Urinary bladder (tissue), 4 donors: ENCODE data around the gene TGM5. TPM values are rescaled to one million over a fixed set of nuclear protein-coding genes. Genes with fewer than 3 reads are reported as not detected.

Experiments
- DNase-seq: peaks from one replicate; pipeline ENCODE4 v3.0.0-alpha.2; 2015; ENCODE audit errors: extremely low spot score
- H3K27ac ChIP-seq: one replicate; pipeline ENCODE4 v1.5.1; 2013; ENCODE audit warnings: low read depth, mild to moderate bottlenecking, moderate library complexity
- H3K36me3 ChIP-seq: one replicate; pipeline ENCODE4 v1.6.1; 2013; ENCODE audit warnings: mild to moderate bottlenecking, moderate library complexity; ENCODE audit not compliant: insufficient read depth
- H3K4me1 ChIP-seq: one replicate; pipeline ENCODE4 v1.6.1; 2013; ENCODE audit warnings: mild to moderate bottlenecking, moderate library complexity; ENCODE audit not compliant: insufficient read depth
- H3K4me3 ChIP-seq: one replicate; pipeline ENCODE4 v1.5.1; 2013; ENCODE audit warnings: low read depth, low read length
- WGBS: extraction: QIAGEN DNeasy Blood & Tissue Kit; methylation state at CpG from one replicate; pipeline ENCODE4 v1.1.7; 2013; 5-methylcytosine and 5-hydroxymethylcytosine counted together
- polyA plus RNA-seq: library from polyadenylated mRNA; stranded (reverse); fragments of 200-250 nt; gene quantifications from one replicate; pipeline ENCODE4 v1.2.3, GENCODE V29; 2013
- total RNA-seq: library from RNA; depleted of rRNA; stranded (reverse); fragments of >200 nt; gene quantifications from one replicate; pipeline ENCODE4 v1.2.3, GENCODE V29; 2014
- donor health status: healthy with polysubstance abuse.
- donor health status: healthy.

The TGM5 gene
- total and polyA plus RNA-seq, 2 donors = 0.16 to 0.26 TPM

DNA sequence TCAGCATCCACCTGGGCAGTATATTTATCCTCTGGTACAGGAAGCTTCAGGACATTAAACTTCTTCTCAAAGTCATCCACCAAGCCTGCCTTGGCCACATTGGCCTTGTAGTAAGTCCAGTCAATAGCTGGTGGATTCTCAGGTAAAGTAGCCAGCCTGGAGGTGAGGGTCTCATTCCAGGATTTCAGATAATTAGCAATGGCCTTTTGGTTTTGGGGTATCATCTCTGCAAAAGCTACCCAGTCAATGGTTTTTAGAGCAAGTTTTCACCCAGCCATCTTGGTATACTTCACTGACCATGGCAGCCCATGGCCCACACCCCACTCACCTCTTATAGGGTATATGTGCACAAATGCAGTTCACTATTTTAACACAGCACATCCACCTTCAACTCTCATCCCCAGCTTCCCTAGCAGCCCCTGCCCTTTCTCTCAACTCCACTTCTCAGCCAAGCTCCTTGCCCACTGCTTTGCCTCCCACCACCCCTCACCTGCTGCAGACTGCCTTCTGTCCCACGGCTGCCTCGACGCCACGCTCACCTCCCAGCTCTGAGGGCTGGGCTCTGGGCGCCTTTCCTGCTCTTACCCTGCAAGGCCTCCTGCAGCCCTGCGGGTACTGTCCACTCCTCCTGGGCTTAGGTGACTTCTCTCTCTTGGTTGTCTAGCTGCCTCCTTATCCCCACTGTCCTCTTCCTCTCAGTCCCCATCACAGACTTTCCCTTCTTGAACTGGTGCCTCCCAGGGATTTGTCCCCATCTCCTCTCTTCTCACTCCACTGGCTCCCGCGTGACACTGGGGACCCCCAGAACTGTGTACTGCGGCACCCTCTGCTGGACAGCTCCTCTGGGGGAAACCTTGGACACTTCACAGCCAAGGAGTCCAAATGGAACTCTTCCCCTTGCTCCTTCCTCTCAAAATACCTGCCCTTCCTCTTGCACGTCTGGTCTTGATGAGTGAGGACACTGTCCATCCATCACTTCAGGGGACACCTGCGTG, 1.7 kb upstream of the TGM5 start:
- Histone ChIP-seq H3K36me3 (no peaks in the 10 kb centered on the region), H3K27ac (no peak overlapping the region), H3K4me3 (no peak overlapping the region), H3K4me1 (no peaks in the 10 kb centered on the region)
- no peak for DNase-seq
- 46% methylated on average over 11 of the region's 11 CpGs for WGBS

DNA sequence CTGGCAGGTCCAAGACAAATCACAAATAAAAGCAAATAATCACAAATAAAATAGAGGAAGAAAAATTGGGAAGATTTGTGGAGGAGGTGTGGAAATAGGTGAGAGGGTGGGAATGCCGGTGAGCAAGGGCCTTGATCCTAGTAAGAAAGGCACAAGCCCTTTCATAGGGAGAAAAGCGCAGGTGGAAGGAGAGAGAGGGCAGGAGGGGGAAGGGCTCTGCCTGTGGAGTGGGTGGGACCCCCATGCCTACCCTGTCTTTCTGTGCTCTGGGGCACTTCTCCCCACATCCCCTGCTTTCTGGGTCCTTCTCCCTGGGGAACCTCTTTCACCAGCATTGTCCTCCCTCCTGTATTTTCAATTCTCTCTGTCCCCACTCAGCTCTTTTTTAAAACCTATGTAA, 711 bp upstream of the TGM5 start:
- no peak overlapping the region for H3K27ac ChIP-seq
- no peak for DNase-seq

DNA sequence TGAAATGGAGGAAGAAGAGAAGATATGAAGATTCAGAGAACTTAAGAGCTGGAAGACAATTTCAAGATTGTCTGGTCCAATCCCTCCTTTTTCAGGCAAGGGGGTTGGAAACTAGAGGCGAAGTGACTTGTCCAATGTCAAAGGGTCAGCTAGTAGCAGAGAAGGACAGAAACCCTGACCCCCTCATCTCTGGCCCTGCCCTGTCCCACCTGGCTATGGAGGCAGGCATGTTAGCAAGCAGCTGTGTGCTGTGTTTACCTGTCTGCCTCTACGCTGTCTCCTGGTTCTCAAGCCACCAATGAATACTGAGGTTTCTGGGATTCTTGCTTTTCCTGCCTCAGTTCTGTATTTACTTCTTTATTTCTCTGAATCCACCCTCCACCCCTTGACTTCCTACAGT, 342 bp downstream of the TGM5 start:
- Histone ChIP-seq H3K27ac (no peak overlapping the region), H3K4me3 (no peak overlapping the region), H3K36me3 (no peaks in the 10 kb centered on the region), H3K4me1 (no peaks in the 10 kb centered on the region)
- no peak for DNase-seq
- WGBS = 94% methylated on average over 2 of the region's 2 CpGs

More for the DNA sequence above, 711 bp upstream of the TGM5 start:
- WGBS = 90% methylated on average over 2 of the region's 2 CpGs
- H3K4me1 ChIP-seq = no peaks in the 10 kb centered on the region
- no peaks in the 10 kb centered on the region for H3K36me3 ChIP-seq
- H3K4me3 ChIP-seq = no peak overlapping the region

DNA sequence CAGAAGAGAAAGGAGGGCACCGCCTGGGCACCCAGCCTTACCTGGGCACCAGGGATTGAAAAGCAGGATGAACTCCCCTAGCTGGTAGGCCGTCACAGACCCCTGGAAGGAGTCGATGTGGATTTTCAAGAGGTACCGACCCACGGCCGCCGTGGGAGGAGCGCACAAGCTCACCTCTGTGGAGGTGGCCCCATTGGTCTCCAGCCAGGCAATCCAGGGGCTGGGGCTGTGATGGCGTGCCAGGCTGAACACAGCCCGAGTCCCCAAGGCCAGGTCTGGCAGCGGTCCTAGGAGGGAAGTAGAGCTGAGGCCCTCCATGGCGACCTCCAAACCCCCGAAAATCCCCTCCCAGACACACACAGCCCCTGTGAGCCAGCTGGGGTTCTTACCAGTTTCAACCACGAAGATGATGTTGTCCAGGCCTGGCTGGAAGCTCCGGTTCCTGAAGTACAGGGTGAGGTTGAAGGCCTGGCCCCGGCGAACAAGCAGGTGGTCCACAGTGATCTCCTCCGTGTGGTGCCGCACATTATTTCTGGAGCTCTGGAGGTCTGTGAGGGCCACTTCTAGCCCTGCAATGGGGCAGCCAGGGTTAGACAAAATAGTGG, 6.6 kb downstream of the TGM5 start:
- 89% methylated on average over 19 of the region's 19 CpGs for WGBS
- Histone ChIP-seq H3K4me1 (no peaks in the 10 kb centered on the region), H3K27ac (no peak overlapping the region), H3K4me3 (no peak overlapping the region), H3K36me3 (no peaks in the 10 kb centered on the region)
- no peak for DNase-seq

DNA sequence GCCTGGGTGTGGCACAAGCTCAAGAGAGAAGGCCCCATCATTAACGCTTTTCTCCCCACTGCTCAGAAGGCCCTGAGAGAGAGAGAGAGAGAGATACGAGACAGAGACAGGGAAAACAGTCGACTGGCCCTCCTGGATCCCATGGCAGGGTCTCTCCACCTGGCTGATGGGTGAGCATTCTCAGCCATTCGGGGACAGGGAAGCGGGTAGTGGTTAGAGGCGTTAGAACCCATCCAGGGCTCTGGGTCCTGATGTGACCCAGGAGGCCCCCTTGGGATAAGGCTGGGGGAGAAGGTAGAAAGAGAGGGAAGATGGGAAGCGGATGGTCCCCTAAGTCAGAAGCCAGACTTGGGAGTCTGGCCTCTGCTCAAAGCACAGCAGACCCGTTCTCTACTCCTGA, 7.9 kb downstream of the TGM5 start:
- WGBS = 79% methylated on average over 8 of the region's 8 CpGs
- Histone ChIP-seq H3K27ac (no peak overlapping the region), H3K36me3 (no peaks in the 10 kb centered on the region), H3K4me1 (no peaks in the 10 kb centered on the region), H3K4me3 (no peak overlapping the region)
- no peak for DNase-seq

DNA sequence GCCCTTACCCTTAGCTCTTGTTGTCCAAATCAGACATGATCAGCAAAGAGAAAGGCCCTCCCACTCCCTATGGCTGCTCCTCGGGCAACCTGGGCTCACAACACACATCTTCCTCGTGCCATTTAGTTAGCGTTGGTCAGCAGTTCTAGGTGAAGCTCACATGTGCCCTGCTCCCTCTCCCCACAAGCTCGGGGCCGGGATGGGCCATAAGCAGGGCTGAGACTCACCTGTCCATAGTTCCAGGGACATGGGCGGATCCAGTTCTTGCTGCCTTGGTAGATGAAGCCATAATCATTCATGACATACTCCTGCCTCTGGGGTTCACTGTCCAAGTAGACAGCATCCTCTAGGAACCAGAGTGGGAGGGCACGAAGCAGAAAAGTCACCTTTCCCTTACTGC, 10.4 kb downstream of the TGM5 start:
- no peak for DNase-seq
- Histone ChIP-seq H3K36me3 (no peaks in the 10 kb centered on the region), H3K27ac (no peak overlapping the region), H3K4me1 (no peaks in the 10 kb centered on the region), H3K4me3 (no peak overlapping the region)
- 87% methylated on average over 7 of the region's 7 CpGs for WGBS

DNA sequence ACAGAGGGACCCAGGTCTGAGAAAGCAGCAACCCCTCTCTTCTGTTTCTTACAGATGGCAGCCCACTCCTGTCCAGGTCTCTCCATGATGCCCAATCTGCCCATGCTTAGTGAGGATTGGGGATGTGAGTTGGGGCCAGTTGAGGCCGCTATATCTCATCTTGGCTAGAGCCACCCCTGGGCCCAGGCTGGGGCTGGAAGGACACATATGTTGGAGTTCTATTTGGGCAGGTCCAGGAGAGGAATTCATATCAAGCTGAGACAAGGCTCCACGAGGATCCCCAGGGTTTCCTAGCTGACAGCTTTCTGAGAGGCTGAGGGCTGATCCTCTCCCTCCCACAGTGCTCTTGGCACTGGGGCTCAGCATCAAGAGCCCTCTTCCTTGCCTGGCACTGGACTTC, 11.4 kb downstream of the TGM5 start:
- Histone ChIP-seq H3K4me1 (no peaks in the 10 kb centered on the region), H3K27ac (no peak overlapping the region), H3K36me3 (no peaks in the 10 kb centered on the region), H3K4me3 (no peak overlapping the region)
- no peak for DNase-seq
- WGBS = 69% methylated on average over 2 of the region's 2 CpGs

DNA sequence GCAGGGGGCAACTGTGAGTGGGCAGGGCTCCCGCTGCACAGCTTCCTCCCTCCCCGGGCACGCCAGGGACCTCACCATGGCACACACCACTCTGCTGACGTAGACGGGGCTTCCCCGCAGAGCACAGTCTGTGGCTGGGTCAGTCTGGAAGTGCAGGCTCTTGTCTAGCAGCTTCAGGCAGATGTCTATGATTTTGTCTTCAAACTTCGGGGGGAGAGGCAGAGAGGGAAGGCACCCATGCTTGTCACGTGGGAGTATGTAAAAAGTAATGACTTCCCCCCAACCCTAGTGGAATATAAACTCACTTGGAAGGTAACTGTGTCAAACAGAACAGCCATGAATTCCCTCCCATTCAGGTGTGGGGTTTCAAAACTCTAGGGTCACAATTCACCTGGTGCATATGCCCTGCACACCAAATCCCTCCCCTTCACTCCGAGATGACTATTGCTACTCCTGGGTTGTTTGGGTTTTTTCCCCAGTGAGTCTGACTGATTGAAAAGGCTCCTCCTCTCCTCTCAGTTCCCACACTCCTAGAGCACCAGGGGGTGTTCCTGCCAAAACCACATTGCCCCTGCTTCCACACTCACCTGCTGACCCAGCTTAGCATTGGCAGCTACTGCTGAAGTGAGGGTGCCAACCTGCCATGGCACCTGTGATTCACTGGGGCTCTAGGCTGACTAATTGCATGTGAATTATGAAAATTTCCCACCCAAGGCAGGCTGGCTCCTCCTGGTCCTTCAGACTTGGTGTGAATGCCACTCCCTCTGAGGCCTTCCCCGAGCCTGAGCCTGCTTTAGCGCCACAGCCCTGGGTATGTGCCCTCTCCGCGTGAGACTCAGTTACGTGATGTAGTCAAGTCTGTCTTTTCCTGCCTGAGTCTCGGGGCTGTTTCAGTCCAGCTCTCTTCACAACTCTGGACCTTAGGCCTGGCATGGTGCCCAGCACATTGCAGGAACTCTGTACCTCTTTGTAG, 13.0 kb downstream of the TGM5 start:
- H3K4me1 ChIP-seq = no peaks in the 10 kb centered on the region
- DNase-seq = no peak
- H3K27ac ChIP-seq = no peak overlapping the region
- no peak overlapping the region for H3K4me3 ChIP-seq
- no peaks in the 10 kb centered on the region for H3K36me3 ChIP-seq
- WGBS = 51% methylated on average over 15 of the region's 15 CpGs

DNA sequence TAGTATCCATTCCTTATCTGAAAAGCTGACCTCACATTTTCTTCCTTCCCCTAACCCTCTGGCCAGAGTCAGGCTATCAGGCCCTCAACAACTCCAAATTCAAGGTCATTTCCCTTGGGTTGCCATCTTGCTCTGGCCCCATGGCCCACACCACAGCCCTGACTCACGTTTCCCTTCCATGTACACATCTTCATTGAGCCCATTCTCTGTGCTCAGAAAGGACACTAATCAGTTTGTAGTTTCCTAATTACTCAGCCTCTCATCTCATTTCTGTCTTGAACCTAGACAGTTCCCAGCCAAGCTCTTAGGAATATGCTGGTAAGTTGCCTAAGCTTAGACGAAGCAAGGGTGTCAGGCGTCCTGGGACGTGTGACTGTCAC, 14.9 kb downstream of the TGM5 start:
- 78% methylated on average over 4 of the region's 4 CpGs for WGBS
- Histone ChIP-seq H3K27ac (no peak overlapping the region), H3K4me3 (no peak overlapping the region), H3K4me1 (no peaks in the 10 kb centered on the region), H3K36me3 (no peaks in the 10 kb centered on the region)
- no peak for DNase-seq

DNA sequence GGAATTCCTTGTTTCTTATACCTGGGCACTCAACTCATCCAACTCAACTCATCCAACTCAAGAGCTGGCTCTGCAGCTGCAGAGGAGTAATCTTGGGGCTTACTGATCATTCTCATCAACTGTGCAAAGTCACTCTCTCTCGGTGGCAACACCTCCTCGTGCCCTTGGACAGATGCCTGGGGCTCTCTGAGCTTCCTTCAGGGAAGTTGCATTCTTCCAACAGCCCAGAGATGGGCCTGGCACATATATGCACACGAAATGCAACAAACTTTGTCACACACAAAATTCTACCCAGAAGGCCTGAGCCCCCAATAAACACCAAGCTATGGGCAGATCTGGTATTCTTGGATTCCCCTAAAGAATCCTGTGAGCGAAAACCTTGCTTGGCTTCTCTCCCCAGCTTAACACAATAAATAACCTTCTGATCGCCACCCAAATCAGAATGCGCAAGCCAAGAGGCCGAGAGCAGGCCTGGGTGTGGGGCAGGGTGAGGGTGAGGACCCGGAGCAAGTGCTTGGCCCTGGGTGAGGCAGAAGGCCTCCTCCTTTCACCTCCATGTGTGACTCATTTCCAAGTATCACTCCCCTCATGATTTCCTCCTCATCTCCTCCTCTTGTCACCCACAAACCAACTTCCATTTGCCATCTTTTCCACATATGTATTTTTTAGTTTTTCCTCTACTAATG, 15.4 kb downstream of the TGM5 start:
- Histone ChIP-seq H3K36me3 (no peaks in the 10 kb centered on the region), H3K27ac (no peak overlapping the region), H3K4me3 (no peak overlapping the region), H3K4me1 (no peaks in the 10 kb centered on the region)
- DNase-seq = no peak
- 86% methylated on average over 8 of the region's 8 CpGs for WGBS

DNA sequence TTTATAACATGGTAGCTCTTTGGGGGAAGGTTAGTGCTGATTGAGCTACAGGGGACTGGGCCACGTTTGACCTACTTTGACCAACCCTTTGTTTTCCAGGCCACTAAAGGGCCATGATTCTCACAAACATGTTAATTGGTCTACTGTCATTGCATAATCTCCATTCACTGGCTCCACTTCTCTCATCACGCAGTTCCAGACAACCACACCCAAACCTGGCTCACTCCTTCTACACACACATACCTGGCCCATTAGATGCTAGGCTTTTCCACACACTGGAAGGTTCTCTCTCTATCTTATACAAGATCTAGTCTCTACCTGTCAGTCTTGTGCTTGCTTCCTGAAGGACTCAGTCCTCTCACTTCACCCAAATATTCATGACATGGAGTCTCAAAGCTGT, 15.9 kb downstream of the TGM5 start:
- Histone ChIP-seq H3K27ac (no peak overlapping the region), H3K36me3 (no peaks in the 10 kb centered on the region), H3K4me1 (no peaks in the 10 kb centered on the region), H3K4me3 (no peak overlapping the region)
- WGBS = 68% methylated on average over 2 of the region's 2 CpGs
- no peak for DNase-seq

DNA sequence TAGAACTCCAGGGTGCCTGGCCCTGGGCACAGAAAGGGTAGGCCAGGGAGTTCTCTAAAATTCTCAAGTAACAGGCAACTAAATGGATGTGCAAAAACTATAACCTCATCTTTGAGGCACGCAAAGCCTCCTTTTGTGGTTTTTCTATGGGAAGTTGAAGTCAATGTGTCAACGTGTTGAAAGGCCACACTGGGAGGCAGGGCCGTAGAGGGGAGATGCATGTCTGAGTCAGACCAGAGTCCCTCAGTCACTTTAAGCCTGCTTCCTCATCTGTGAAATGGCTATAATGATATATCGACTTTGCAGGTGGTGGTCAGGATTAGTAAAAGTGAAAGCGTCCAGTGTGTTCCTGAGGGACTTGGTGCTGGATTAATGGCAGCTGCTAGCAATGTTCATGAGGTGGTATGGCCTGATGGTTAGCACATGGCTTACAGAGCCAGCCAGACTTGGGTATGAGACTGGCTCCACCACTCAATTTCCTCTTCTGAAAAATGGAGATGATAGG, 17.0 kb downstream of the TGM5 start:
- WGBS = 57% methylated on average over 5 of the region's 5 CpGs
- H3K36me3 ChIP-seq = no peaks in the 10 kb centered on the region

DNA sequence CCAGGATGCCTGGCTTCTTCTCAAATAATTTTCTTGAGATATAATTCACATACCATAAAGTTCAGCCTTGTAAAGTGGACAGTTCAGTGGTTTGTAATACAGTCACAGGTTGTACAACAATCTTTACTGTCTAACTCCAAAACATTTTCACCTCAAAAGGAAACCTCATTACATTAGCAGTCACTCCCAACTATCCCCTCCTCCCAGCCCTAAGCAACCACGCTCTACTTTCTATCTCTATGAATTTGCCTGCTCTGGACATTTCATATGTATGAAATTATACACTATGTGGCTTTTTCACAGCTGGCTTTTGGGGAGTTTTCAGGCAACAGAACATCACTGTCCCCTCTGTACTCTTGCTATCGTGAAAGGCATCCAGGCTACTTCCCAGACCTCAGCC, 17.5 kb downstream of the TGM5 start:
- no peaks in the 10 kb centered on the region for H3K4me1 ChIP-seq
- 75% methylated on average over 2 of the region's 2 CpGs for WGBS
- DNase-seq = no peak

More for the DNA sequence above, 17.0 kb downstream of the TGM5 start:
- Histone ChIP-seq H3K4me3 (no peak overlapping the region), H3K4me1 (no peaks in the 10 kb centered on the region), H3K27ac (no peak overlapping the region)
- no peak for DNase-seq

More for the DNA sequence above, 17.5 kb downstream of the TGM5 start:
- no peak overlapping the region for H3K4me3 ChIP-seq
- H3K27ac ChIP-seq = no peak overlapping the region
- no peaks in the 10 kb centered on the region for H3K36me3 ChIP-seq
